PC-3 (cell line): ENCODE measurements around the gene GALNT13.

Experiments used
- CTCF ChIP-seq: fragments of 300-600 bp; sonication (generic); conservative IDR thresholded peaks from 2 replicates; pipeline ENCODE4 v1.5.1; 2017; ENCODE audit warnings: antibody characterized with exemption, low read depth, mild to moderate bottlenecking, low read length
- EZH2 ChIP-seq: fragments of 300-600 bp; sonication (generic); IDR thresholded peaks from one replicate; pipeline ENCODE4 v1.6.1; 2017; ENCODE audit warnings: antibody characterized with exemption, mild to moderate bottlenecking, low read length; ENCODE audit not compliant: unreplicated experiment
- EZH2phosphoT487 ChIP-seq: fragments of 300-600 bp; sonication (generic); IDR thresholded peaks from 2 replicates; pipeline ENCODE4 v1.6.1; 2018; ENCODE audit warnings: mild to moderate bottlenecking, antibody characterized with exemption, low read length, borderline replicate concordance

GRCh38 chr2:153967248-153967973 lies 95.7 kb downstream of the GALNT13 start:
- TF ChIP-seq CTCF, result no peak
- no peak for TF ChIP-seq EZH2
- no peak for TF ChIP-seq EZH2phosphoT487
